GM12878 (cell line): ENCODE measurements around the gene TERB1. TPM values are rescaled to one million over a fixed set of nuclear protein-coding genes. Genes with fewer than 3 reads are reported as not detected.

ENCODE experiments used
- BCL3 ChIP-seq: IDR thresholded peaks from 2 replicates; pipeline ENCODE4 v1.6.1; 2011; ENCODE audit warnings: borderline replicate concordance, low read depth, mild to moderate bottlenecking, moderate library complexity, low read length; ENCODE audit not compliant: insufficient read depth, poor library complexity, severe bottlenecking
- MTA2 ChIP-seq: fragments of 450-650 bp; IDR thresholded peaks from 2 replicates; pipeline ENCODE4 v1.6.1; 2016; ENCODE audit warnings: low read depth, mild to moderate bottlenecking, moderate library complexity
- MYC ChIP-seq: IDR thresholded peaks from 2 replicates; pipeline ENCODE4 v1.6.1; 2011; ENCODE audit warnings: mild to moderate bottlenecking, low read length, moderate library complexity, inconsistent platforms; ENCODE audit not compliant: insufficient read depth, insufficient replicate concordance, insufficient read length, severe bottlenecking
- RAD51 ChIP-seq: fragments of 450-650 bp; IDR thresholded peaks from 2 replicates; pipeline ENCODE4 v1.6.1; 2016; ENCODE audit warnings: moderate library complexity, mild to moderate bottlenecking, inconsistent platforms
- SREBF2 ChIP-seq: IDR thresholded peaks from 2 replicates; pipeline ENCODE4 v1.6.1; 2012; ENCODE audit warnings: mild to moderate bottlenecking, low read length
- ZBED1 ChIP-seq: IDR thresholded peaks from 2 replicates; pipeline ENCODE4 v1.6.1; 2016; ENCODE audit warnings: borderline replicate concordance
- ZNF217 ChIP-seq: fragments of 450-650 bp; IDR thresholded peaks from 2 replicates; pipeline ENCODE4 v1.6.1; 2017; ENCODE audit warnings: antibody characterized with exemption, mild to moderate bottlenecking
- polyA plus RNA-seq, 11 experiments: library from polyadenylated mRNA; depleted of rRNA in 4 of 11; unstranded in 6 of 11; stranded (reverse) in 5 of 11; fragments of >200 nt; fragmentation: Nextera tagmentation in 4 of 11; fragmentation: Illumina TruSeq in 1 of 11; extraction: Ambion mirVana in 4 of 11; extraction: Trizol in 1 of 11; gene quantifications; 1 replicate in 1 of 11; 2 replicates in 10 of 11; pipeline versions ENCODE4 v1.2.1 to v1.2.3, GENCODE V29; 2011 to 2016; ENCODE audit warnings: inconsistent platforms in 2 of 11, missing spikeins in 2 of 11, low read depth in 1 of 11
- total RNA-seq, 4 experiments: library from RNA; depleted of rRNA in 3 of 4; stranded (reverse); fragments of >200 nt in 3 of 4; fragmentation: Illumina TruSeq in 1 of 4; extraction: Trizol in 1 of 4; gene quantifications; 2 replicates each; pipeline versions ENCODE4 v1.2.1 to v1.2.3, GENCODE V29; 2013 to 2021
- TF ChIP-seq, protein P1 (sequence below): IDR thresholded peaks from 2 replicates; pipeline ENCODE4 v1.6.1; 2011; ENCODE audit warnings: mild to moderate bottlenecking, low read depth, low read length, moderate library complexity; ENCODE audit not compliant: insufficient replicate concordance
- TF ChIP-seq, protein P2 (sequence below): fragments of 450-650 bp; IDR thresholded peaks from 2 replicates; pipeline ENCODE4 v1.6.1; 2016; ENCODE audit warnings: mild to moderate bottlenecking, moderate library complexity, borderline replicate concordance

Gene TERB1
- total and polyA plus RNA-seq, 10 of the 15 experiments (the other 5 are each of a cell fraction or from before 2014, with no cell fraction given) = 0.03 to 0.10 (median 0.06) TPM; not detected in 7

DNA sequence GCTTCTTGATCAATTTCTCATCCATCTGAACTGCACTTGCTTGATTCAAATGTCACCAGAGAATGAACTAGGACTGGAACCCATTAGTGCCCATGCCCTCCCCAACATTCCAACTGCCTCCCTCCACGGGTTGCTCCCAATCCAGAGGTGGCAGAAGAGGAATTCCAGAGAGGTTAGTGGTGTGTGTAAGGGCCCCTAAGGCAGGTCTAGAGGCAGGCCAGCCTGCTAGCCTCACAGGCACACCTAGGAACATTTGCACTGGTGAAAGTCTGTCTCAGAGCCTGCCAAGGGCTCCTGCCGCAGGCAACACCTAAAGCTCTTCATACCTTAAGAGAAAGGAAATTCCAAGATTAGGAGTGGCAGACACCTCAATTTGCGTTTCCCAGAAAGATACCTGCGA lies 83.6 kb downstream of the TERB1 start (continued):
- TF ChIP-seq RAD51 (no peak), BCL3 (no peak), MYC (no peak), ZBED1 (no peak), MTA2 (no peak), ZNF217 (no peak), SREBF2 (no peak)
- TF ChIP-seq, protein P1, sequence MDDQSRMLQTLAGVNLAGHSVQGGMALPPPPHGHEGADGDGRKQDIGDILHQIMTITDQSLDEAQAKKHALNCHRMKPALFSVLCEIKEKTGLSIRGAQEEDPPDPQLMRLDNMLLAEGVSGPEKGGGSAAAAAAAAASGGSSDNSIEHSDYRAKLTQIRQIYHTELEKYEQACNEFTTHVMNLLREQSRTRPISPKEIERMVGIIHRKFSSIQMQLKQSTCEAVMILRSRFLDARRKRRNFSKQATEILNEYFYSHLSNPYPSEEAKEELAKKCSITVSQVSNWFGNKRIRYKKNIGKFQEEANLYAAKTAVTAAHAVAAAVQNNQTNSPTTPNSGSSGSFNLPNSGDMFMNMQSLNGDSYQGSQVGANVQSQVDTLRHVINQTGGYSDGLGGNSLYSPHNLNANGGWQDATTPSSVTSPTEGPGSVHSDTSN = no peak
- TF ChIP-seq, protein P2, sequence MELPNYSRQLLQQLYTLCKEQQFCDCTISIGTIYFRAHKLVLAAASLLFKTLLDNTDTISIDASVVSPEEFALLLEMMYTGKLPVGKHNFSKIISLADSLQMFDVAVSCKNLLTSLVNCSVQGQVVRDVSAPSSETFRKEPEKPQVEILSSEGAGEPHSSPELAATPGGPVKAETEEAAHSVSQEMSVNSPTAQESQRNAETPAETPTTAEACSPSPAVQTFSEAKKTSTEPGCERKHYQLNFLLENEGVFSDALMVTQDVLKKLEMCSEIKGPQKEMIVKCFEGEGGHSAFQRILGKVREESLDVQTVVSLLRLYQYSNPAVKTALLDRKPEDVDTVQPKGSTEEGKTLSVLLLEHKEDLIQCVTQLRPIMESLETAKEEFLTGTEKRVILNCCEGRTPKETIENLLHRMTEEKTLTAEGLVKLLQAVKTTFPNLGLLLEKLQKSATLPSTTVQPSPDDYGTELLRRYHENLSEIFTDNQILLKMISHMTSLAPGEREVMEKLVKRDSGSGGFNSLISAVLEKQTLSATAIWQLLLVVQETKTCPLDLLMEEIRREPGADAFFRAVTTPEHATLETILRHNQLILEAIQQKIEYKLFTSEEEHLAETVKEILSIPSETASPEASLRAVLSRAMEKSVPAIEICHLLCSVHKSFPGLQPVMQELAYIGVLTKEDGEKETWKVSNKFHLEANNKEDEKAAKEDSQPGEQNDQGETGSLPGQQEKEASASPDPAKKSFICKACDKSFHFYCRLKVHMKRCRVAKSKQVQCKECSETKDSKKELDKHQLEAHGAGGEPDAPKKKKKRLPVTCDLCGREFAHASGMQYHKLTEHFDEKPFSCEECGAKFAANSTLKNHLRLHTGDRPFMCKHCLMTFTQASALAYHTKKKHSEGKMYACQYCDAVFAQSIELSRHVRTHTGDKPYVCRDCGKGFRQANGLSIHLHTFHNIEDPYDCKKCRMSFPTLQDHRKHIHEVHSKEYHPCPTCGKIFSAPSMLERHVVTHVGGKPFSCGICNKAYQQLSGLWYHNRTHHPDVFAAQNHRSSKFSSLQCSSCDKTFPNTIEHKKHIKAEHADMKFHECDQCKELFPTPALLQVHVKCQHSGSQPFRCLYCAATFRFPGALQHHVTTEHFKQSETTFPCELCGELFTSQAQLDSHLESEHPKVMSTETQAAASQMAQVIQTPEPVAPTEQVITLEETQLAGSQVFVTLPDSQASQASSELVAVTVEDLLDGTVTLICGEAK = no peak
